Hepatocyte (in vitro differentiated cells): ENCODE measurements around the gene IRF7.

Experiments used
- CTCF ChIP-seq: fragments of 200-600 bp; sonication (generic); IDR thresholded peaks from 2 replicates; pipeline ENCODE4 v1.5.1; 2016; ENCODE audit warnings: antibody characterized with exemption, mild to moderate bottlenecking; ENCODE audit not compliant: poor library complexity
- EZH2 ChIP-seq: fragments of 200-600 bp; sonication (generic); IDR thresholded peaks from 2 replicates; pipeline ENCODE4 v1.6.1; 2016; ENCODE audit warnings: antibody characterized with exemption, mild to moderate bottlenecking, borderline replicate concordance

GRCh38 chr11:573146-573759, 42.5 kb downstream of the IRF7 start:
- TF ChIP-seq EZH2 = no peak
- no peak for TF ChIP-seq CTCF
